Heart left ventricle (tissue), 13 donors: ENCODE measurements around the gene FHL1.
"Not testable (repeated sequence)": the region's sequence is repeated elsewhere in the genome, so short reads cannot be mapped to it uniquely, and the experiment has no call there.

Experiments used
- POLR2A ChIP-seq, 2 donors: fragments of 450-650 bp; IDR thresholded peaks; one replicate each; pipeline ENCODE4 v1.6.1; 2017; ENCODE audit warnings: antibody characterized with exemption in 2 of 2, mild to moderate bottlenecking in 2 of 2, moderate library complexity in 2 of 2
- TF ChIP-seq, protein P1 (sequence below), 12 donors: fragments of 200-600 bp; sonication (generic) in 4 of 12; IDR thresholded peaks; one replicate each; pipeline versions ENCODE4 v1.5.0 to v1.8.0; 2018 to 2022; ENCODE audit warnings: antibody characterized with exemption in 12 of 12, mild to moderate bottlenecking in 5 of 12
- donor health status: ischemic (EF 13 %, LVEDD 7.1; RV severe dilation, severe dysfunction).
- donor health status: DM: no; HTN: yes; CAD: no.
- donor health status: DM: no; HTN: no; CAD: no.
- donor health status: ischemic (EF 25% LVEDD 6.9; RV normal size, moderate dysfunction).
- donor health status: ischemic (EF 25% LVEDD 5.7; RV mildly dilated, moderate dysfunction).
- donor health status: ischemic (EF 35%, LVEDD 5.7; RV mildly dilated, moderate dysfunction).
- donor health status: nonischemic (EF 11% LVEDD 7.7; RV severe dilation, severe dysfunction).
- donor health status: DM: yes; HTN: yes; CAD: no.
- donor health status: PGD.
- donor health status: ischemic (EF 29% LVEDD 5.4; RV normal size, mild dysfunction).
- donor health status: nonischemic (EF 23%, LVEDD 6.1; RV moderate dilation, normal function).

- TF ChIP-seq, protein P1, sequence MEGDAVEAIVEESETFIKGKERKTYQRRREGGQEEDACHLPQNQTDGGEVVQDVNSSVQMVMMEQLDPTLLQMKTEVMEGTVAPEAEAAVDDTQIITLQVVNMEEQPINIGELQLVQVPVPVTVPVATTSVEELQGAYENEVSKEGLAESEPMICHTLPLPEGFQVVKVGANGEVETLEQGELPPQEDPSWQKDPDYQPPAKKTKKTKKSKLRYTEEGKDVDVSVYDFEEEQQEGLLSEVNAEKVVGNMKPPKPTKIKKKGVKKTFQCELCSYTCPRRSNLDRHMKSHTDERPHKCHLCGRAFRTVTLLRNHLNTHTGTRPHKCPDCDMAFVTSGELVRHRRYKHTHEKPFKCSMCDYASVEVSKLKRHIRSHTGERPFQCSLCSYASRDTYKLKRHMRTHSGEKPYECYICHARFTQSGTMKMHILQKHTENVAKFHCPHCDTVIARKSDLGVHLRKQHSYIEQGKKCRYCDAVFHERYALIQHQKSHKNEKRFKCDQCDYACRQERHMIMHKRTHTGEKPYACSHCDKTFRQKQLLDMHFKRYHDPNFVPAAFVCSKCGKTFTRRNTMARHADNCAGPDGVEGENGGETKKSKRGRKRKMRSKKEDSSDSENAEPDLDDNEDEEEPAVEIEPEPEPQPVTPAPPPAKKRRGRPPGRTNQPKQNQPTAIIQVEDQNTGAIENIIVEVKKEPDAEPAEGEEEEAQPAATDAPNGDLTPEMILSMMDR (IDR thresholded peaks at IDR 0.05) = not testable (repeated sequence)
- not testable (repeated sequence) for TF ChIP-seq POLR2A (IDR thresholded peaks at IDR 0.05)
Measured at GRCh38 chrX:136167989-136168388, 20.7 kb downstream of the FHL1 start.
